ENCODE measurements around the gene P4HA3. TPM values are rescaled to one million over a fixed set of nuclear protein-coding genes. Genes with fewer than 3 reads are reported as not detected.

The P4HA3 gene
- total RNA-seq, 2 donors from 2014 or later, result not detected

GRCh38 chr11:74282421-74282820 is 29.0 kb downstream of the P4HA3 start:
- ATAC-seq, result no peak
- H3K9me3 Mint-ChIP-seq, result no peaks in the 10 kb centered on the region
- H3K36me3 Mint-ChIP-seq, result no peaks in the 10 kb centered on the region
- DNase-seq (ENCODE audit: low spot score in 2 of 2), result no peak
- H3K27ac Mint-ChIP-seq, result no peak overlapping the region

DNA sequence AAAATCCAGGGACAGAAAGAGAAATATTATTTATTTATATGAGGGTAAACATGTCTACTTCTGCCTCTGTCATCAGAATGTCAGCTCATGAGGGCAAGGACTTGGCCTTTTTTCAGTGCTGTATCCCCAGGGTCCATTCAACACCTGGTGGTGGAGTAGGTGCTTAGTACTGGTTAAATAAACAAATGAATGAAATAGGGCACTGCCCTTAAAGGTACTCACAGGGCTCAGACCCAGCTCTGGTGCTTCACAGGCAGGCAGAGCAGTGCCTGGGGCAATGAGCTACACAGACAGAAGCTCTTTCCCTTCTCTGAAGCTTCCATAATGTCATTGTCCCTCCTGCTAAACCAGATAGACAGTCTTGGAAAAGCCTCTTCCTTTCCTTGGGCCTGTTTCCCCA is 30.9 kb downstream of the P4HA3 start:
- ATAC-seq, result no peak
- Mint-ChIP-seq H3K36me3 (no peaks in the 10 kb centered on the region), H3K9me3 (no peaks in the 10 kb centered on the region), H3K27ac (no peak overlapping the region)
- no peak for DNase-seq (ENCODE audit: low spot score in 2 of 2)

DNA sequence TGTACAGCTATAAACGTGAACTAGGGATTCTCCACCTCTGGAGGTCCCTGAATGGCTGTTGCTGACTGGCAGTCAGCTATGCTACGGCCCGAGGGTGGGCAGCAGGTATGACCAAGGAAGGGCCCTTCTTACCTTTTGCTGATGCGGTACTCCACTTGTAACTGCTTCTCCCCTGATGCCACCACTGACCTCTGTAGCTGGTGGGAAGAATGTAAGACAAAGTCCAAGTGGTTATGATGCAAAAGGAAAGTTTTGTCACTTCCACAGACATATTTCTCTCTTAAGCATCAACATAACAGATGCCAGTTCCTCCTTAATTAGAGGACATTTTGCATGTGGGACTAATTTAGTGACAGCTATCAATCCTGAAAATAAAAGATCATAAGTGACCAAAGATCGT is 32.2 kb downstream of the P4HA3 start:
- ATAC-seq (no peak), DNase-seq (ENCODE audit: low spot score in 2 of 2) (no peak)
- no peak overlapping the region for H3K27ac Mint-ChIP-seq
- no peaks in the 10 kb centered on the region for H3K36me3 Mint-ChIP-seq
- no peaks in the 10 kb centered on the region for H3K9me3 Mint-ChIP-seq

- no peaks in the 10 kb centered on the region for H3K9me3 Mint-ChIP-seq
- no peaks in the 10 kb centered on the region for H3K36me3 Mint-ChIP-seq
- no peak for ATAC-seq
- H3K27ac Mint-ChIP-seq, result no peak overlapping the region
- DNase-seq (ENCODE audit: low spot score in 2 of 2), result no peak
Measured at GRCh38 chr11:74278721-74279161, 32.7 kb downstream of the P4HA3 start.

DNA sequence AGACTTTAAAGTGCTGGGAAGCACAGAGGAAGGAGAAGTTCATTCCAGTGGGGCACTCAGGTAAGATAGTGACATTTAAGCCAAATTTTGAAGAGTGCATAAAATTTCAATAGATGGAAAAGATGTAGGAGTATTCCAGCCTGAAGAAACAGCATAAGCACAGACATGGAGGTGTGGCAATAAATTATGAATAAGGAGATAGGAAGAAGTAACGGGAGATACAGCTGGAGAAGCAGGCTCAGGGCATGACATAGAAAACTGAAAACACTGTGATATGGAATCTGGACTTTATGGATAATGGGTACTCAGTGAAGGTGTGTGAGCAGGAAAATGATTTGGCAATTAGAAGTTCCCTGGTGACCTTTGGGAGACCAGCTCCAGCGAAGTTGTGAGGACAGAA is 33.3 kb downstream of the P4HA3 start:
- DNase-seq (ENCODE audit: low spot score in 2 of 2) (no peak), ATAC-seq (no peak)
- no peaks in the 10 kb centered on the region for H3K9me3 Mint-ChIP-seq
- H3K36me3 Mint-ChIP-seq, result no peaks in the 10 kb centered on the region
- H3K27ac Mint-ChIP-seq, result no peak overlapping the region

GRCh38 chr11:74276581-74276980 is 34.9 kb downstream of the P4HA3 start:
- Mint-ChIP-seq H3K36me3 (no peaks in the 10 kb centered on the region), H3K9me3 (no peaks in the 10 kb centered on the region), H3K27ac (no peak overlapping the region)
- DNase-seq (ENCODE audit: low spot score in 2 of 2) (no peak), ATAC-seq (no peak)

GRCh38 chr11:74272276-74272675 is 39.2 kb downstream of the P4HA3 start:
- no peaks in the 10 kb centered on the region for H3K36me3 Mint-ChIP-seq

GRCh38 chr11:74269161-74269811 is 42.2 kb downstream of the P4HA3 start:
- no peak overlapping the region for H3K27ac Mint-ChIP-seq
- ATAC-seq (peak; percentile 48 to 63), DNase-seq (ENCODE audit: low spot score in 2 of 2) (no peak)
- no peaks in the 10 kb centered on the region for H3K9me3 Mint-ChIP-seq
- H3K36me3 Mint-ChIP-seq, result no peaks in the 10 kb centered on the region

More at GRCh38 chr11:74272276-74272675, 39.2 kb downstream of the P4HA3 start:
- H3K27ac Mint-ChIP-seq, result no peak overlapping the region
- ATAC-seq (no peak), DNase-seq (ENCODE audit: low spot score in 2 of 2) (no peak)
- no peaks in the 10 kb centered on the region for H3K9me3 Mint-ChIP-seq

GRCh38 chr11:74268456-74268855 is 43.0 kb downstream of the P4HA3 start:
- no peak for ATAC-seq
- Mint-ChIP-seq H3K36me3 (no peaks in the 10 kb centered on the region), H3K9me3 (no peaks in the 10 kb centered on the region), H3K27ac (no peak overlapping the region)
- DNase-seq (ENCODE audit: low spot score in 2 of 2), result no peak

DNA sequence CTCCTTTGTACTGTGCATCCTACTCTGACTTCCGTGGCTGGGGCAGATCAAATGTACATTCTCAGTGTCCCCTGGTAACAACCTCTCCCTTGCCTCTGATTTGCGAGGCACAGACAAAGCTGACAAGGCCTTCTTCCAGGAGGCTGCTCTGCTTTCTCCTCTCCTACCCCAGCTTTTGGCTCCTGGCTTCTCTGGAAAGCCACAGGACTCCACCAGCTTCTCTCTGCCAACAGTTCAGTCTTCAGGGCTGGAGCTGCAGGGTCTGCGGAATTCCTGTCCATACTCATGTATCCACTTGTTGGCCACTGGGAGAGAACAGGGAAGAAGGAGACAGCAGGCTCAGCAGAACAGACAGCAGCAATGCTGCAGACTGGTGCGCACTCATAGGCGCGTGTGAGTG is 44.4 kb downstream of the P4HA3 start:
- no peak for DNase-seq (ENCODE audit: low spot score in 2 of 2)
- no peak for ATAC-seq
- Mint-ChIP-seq H3K9me3 (no peaks in the 10 kb centered on the region), H3K36me3 (no peaks in the 10 kb centered on the region), H3K27ac (no peak overlapping the region)

DNA sequence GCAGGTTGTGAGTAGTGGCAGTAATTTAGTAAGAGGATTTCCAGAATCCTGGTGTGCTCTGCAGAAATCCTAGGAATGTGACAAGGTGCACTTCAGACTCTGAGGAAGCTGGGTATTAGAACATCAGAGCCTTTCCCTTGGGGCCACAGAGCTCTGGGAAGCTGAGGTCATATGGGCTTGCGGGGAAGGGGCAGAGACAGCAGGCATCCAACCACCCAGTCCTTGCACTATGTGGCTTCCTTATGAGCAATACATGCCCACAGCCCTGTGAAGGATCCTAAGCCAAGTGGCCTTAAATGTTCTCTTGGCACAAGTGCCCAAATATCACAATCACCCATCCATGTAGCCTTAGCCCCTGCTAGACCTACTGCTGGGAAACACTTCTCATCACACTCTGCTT is 46.2 kb downstream of the P4HA3 start:
- Mint-ChIP-seq H3K27ac (no peak overlapping the region), H3K36me3 (no peaks in the 10 kb centered on the region), H3K9me3 (no peaks in the 10 kb centered on the region)
- ATAC-seq, result no peak
- DNase-seq (ENCODE audit: low spot score in 2 of 2), result no peak

GRCh38 chr11:74262725-74263124 is 48.7 kb downstream of the P4HA3 start:
- no peak for ATAC-seq
- Mint-ChIP-seq H3K27ac (no peak overlapping the region), H3K9me3 (no peaks in the 10 kb centered on the region), H3K36me3 (no peaks in the 10 kb centered on the region)
- DNase-seq (ENCODE audit: low spot score in 2 of 2), result no peak

GRCh38 chr11:74257959-74258553 is 53.4 kb downstream of the P4HA3 start:
- Mint-ChIP-seq H3K36me3 (no peaks in the 10 kb centered on the region), H3K27ac (no peak overlapping the region), H3K9me3 (no peaks in the 10 kb centered on the region)
- no peak for DNase-seq (ENCODE audit: low spot score in 2 of 2)
- ATAC-seq, result no peak

DNA sequence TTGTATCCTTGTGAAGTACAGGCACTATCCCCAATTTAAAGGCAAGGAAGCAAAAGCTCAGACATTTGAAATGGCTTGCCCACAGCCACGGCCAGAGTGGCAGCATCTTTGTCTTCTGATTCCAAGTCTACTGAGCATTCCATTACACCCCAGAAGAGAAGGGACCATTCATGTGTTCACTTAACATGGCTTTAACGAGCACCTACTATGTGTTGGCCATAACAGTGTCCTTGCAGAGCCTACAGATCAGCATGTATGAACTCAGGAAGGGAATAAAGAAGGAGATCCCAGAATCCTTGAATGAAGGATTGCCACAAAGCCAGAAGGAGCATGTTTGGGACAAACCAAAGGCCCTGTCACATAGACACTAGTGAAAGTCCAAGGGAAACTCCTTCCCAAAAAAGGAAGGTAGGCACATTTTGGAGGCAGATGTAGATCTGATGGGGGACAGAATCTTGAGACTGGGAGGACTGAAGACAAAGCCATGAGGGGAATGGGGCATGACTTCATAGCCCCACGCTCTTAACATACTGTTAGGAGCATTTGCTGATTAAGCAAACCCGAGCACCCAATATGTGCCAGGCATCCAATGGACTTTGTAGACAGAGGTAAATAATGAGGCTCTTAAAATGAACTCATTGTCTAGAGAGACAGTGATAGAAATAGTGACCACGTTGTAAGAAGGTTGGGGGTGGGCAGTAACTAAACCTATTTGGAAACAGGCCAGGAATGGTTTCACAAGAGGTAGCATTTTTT is 54.9 kb downstream of the P4HA3 start:
- Mint-ChIP-seq H3K27ac (no peak overlapping the region), H3K36me3 (no peaks in the 10 kb centered on the region), H3K9me3 (no peaks in the 10 kb centered on the region)
- ATAC-seq, result no peak
- no peak for DNase-seq (ENCODE audit: low spot score in 2 of 2)

GRCh38 chr11:74255741-74256375 is 55.6 kb downstream of the P4HA3 start:
- Mint-ChIP-seq H3K36me3 (no peaks in the 10 kb centered on the region), H3K9me3 (no peaks in the 10 kb centered on the region), H3K27ac (no peak overlapping the region)
- DNase-seq (ENCODE audit: low spot score in 2 of 2) (peak in 1 of 2 donors; percentile 46), ATAC-seq (peak; percentile 67 to 69)

DNA sequence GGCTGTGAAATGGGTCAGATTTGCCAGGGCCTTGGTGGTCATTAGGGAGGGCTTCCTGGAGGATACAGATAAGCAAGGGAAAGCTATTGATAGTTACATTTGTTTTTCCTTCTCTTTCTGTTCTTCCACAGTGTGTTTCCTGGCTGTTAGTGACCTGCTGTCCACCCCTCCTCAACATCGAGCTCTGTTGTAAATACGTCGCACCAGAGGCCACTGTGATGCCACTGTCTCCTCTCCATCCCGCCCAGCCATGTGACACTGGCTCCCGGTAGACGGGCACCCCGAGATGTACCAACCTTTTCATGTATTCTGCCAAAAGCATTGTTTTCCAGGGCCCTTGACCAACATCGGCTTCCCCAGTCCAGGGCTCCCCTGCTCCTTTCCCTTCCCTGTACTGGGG is 58.1 kb downstream of the P4HA3 start:
- Mint-ChIP-seq H3K9me3 (no peaks in the 10 kb centered on the region), H3K27ac (peak overlapping the region in 1 of 2 donors; percentile 12), H3K36me3 (no peaks in the 10 kb centered on the region)
- DNase-seq (ENCODE audit: low spot score in 2 of 2), result no peak
- ATAC-seq, result no peak

DNA sequence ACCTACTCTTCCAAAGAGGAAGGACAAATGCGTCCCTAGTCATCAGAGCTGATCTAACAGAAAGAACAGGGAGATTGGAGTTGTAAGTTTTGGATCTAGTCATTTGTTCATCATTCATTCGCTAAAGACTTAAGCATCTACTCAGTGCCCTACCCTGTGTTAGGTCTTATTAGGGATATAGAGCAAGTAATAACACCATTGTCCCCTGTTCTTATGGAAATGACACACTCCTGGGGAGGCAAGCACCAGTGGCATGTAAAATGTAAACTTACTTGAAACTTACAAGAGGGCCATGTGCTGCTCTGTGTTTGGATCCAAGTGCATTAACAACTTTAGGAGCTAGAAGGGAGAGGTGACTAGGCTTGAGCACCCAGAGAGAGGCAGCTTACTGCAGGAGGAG is 61.9 kb downstream of the P4HA3 start:
- Mint-ChIP-seq H3K9me3 (no peaks in the 10 kb centered on the region), H3K27ac (peak overlapping the region in 1 of 2 donors; percentile 11), H3K36me3 (peaks cover 6 to 12% of the 10 kb centered on the region in 2 donors)
- DNase-seq (ENCODE audit: low spot score in 2 of 2), result no peak
- ATAC-seq, result no peak

Measured in activated naive CD4-positive, alpha-beta T cell treated with anti-CD3 and anti-CD28 coated beads, Interleukin-2, amount 50 U/mL, for 72 hours (primary cell).